Activated T-helper 1 cell treated with anti-CD3 and anti-CD28 coated beads, Interleukin-12 subunit alpha, Interleukin-12 subunit beta, Interleukin-2, Interleukin-4 antibody, amounts not matched to agents 30 ng/mL and 10 ng/mL and 1 ng/mL, durations not matched to agents 14 hours and 24 hours and 36 hours (primary cell): ENCODE data around the gene SHROOM3. TPM values are rescaled to one million over a fixed set of nuclear protein-coding genes. Genes with fewer than 3 reads are reported as not detected.

Experiments
- DNase-seq: peaks from one replicate; pipeline ENCODE4 v3.0.0; 2021; ENCODE audit warnings: low spot score
- H3K27ac Mint-ChIP-seq: one replicate; pipeline ENCODE4 v1.8.0; 2021; ENCODE audit warnings: mild to moderate bottlenecking, mixed read lengths
- H3K27me3 Mint-ChIP-seq: one replicate; pipeline ENCODE4 v1.8.0; 2022; ENCODE audit warnings: mild to moderate bottlenecking, moderate library complexity, mixed read lengths; ENCODE audit not compliant: insufficient read depth
- H3K36me3 Mint-ChIP-seq: one replicate; pipeline ENCODE4 v1.8.0; 2021; ENCODE audit warnings: low read depth, mixed read lengths
- H3K4me1 Mint-ChIP-seq: one replicate; pipeline ENCODE4 v1.8.0; 2021; ENCODE audit warnings: low read depth, mixed read lengths
- H3K4me3 Mint-ChIP-seq: one replicate; pipeline ENCODE4 v1.8.0; 2021; ENCODE audit warnings: mild to moderate bottlenecking, moderate library complexity, mixed read lengths
- H3K9me3 Mint-ChIP-seq: one replicate; pipeline ENCODE4 v1.8.0; 2021; ENCODE audit warnings: mixed read lengths
- intact Hi-C: fragments of 100-400 bp; cut with micrococcal nuclease; formaldehyde crosslinking; loops from one replicate; pipeline ENCODE4 v1.15.1; 2024
- total RNA-seq: library from RNA; stranded (reverse); gene quantifications from 2 replicates; pipeline ENCODE4 v1.2.3, GENCODE V29; 2022

SHROOM3 gene
- total RNA-seq, 1 donor from 2014 or later, result 0.05 TPM

- Mint-ChIP-seq H3K4me3 (no peak overlapping the region), H3K4me1 (no peaks in the 10 kb centered on the region), H3K27ac (no peak overlapping the region), H3K36me3 (no peaks in the 10 kb centered on the region), H3K27me3 (peaks cover 5% of the 10 kb centered on the region), H3K9me3 (no peaks in the 10 kb centered on the region)
- no peak for DNase-seq
- intact Hi-C loops, result no loop called here
Measured at GRCh38 chr4:76651616-76652015, 216.6 kb downstream of the SHROOM3 start.

- Mint-ChIP-seq H3K4me3 (no peak overlapping the region), H3K9me3 (no peaks in the 10 kb centered on the region), H3K36me3 (no peaks in the 10 kb centered on the region), H3K27me3 (peaks cover 5% of the 10 kb centered on the region), H3K27ac (no peak overlapping the region), H3K4me1 (no peaks in the 10 kb centered on the region)
- DNase-seq, result no peak
- intact Hi-C loops, result no loop called here
Measured at GRCh38 chr4:76652389-76652788, 217.4 kb downstream of the SHROOM3 start.

GRCh38 chr4:76654084-76654483 lies 219.1 kb downstream of the SHROOM3 start:
- intact Hi-C loops, result no loop called here
- no peaks in the 10 kb centered on the region for H3K4me1 Mint-ChIP-seq

GRCh38 chr4:76654791-76655190 lies 219.8 kb downstream of the SHROOM3 start:
- H3K4me3 Mint-ChIP-seq, result no peak overlapping the region
- intact Hi-C loops, result no loop called here
- no peaks in the 10 kb centered on the region for H3K36me3 Mint-ChIP-seq
- no peaks in the 10 kb centered on the region for H3K27me3 Mint-ChIP-seq
- H3K27ac Mint-ChIP-seq, result no peak overlapping the region
- DNase-seq, result no peak
- no peaks in the 10 kb centered on the region for H3K9me3 Mint-ChIP-seq
- H3K4me1 Mint-ChIP-seq, result no peaks in the 10 kb centered on the region

More at GRCh38 chr4:76654084-76654483, 219.1 kb downstream of the SHROOM3 start:
- Mint-ChIP-seq H3K36me3 (no peaks in the 10 kb centered on the region), H3K27me3 (no peaks in the 10 kb centered on the region), H3K9me3 (no peaks in the 10 kb centered on the region), H3K4me3 (no peak overlapping the region), H3K27ac (no peak overlapping the region)
- DNase-seq, result no peak

GRCh38 chr4:76655566-76656479 lies 220.8 kb downstream of the SHROOM3 start:
- Mint-ChIP-seq H3K27ac (no peak overlapping the region), H3K9me3 (no peaks in the 10 kb centered on the region), H3K27me3 (peaks cover 3% of the 10 kb centered on the region), H3K4me1 (no peaks in the 10 kb centered on the region), H3K36me3 (no peaks in the 10 kb centered on the region), H3K4me3 (no peak overlapping the region)
- intact Hi-C loops, result no loop called here
- no peak for DNase-seq

- intact Hi-C loops, result no loop called here
- Mint-ChIP-seq H3K4me1 (no peaks in the 10 kb centered on the region), H3K27me3 (peaks cover 3% of the 10 kb centered on the region), H3K27ac (no peak overlapping the region), H3K36me3 (no peaks in the 10 kb centered on the region), H3K9me3 (no peaks in the 10 kb centered on the region), H3K4me3 (no peak overlapping the region)
- no peak for DNase-seq
Measured at GRCh38 chr4:76657443-76657842, 222.4 kb downstream of the SHROOM3 start.

- H3K27ac Mint-ChIP-seq, result peak overlapping the region; percentile 43
- no peak for DNase-seq
- intact Hi-C loops, result no loop called here
- H3K36me3 Mint-ChIP-seq, result no peaks in the 10 kb centered on the region
- no peaks in the 10 kb centered on the region for H3K9me3 Mint-ChIP-seq
- no peak overlapping the region for H3K4me3 Mint-ChIP-seq
- H3K4me1 Mint-ChIP-seq, result no peaks in the 10 kb centered on the region
- peaks cover 3% of the 10 kb centered on the region for H3K27me3 Mint-ChIP-seq
Measured at GRCh38 chr4:76658231-76659102, 223.4 kb downstream of the SHROOM3 start.

GRCh38 chr4:76659103-76659490 lies 224.1 kb downstream of the SHROOM3 start:
- no peak overlapping the region for H3K4me3 Mint-ChIP-seq
- no peaks in the 10 kb centered on the region for H3K36me3 Mint-ChIP-seq

GRCh38 chr4:76663824-76664223 lies 228.8 kb downstream of the SHROOM3 start:
- H3K4me1 Mint-ChIP-seq, result peaks cover 7% of the 10 kb centered on the region
- H3K9me3 Mint-ChIP-seq, result no peaks in the 10 kb centered on the region
- peaks cover 3% of the 10 kb centered on the region for H3K27me3 Mint-ChIP-seq
- no peaks in the 10 kb centered on the region for H3K36me3 Mint-ChIP-seq
- H3K4me3 Mint-ChIP-seq, result no peak overlapping the region
- no peak for DNase-seq
- H3K27ac Mint-ChIP-seq, result no peak overlapping the region
- intact Hi-C loops, result no loop called here

More at GRCh38 chr4:76659103-76659490, 224.1 kb downstream of the SHROOM3 start:
- Mint-ChIP-seq H3K9me3 (no peaks in the 10 kb centered on the region), H3K27me3 (peaks cover 3% of the 10 kb centered on the region), H3K4me1 (no peaks in the 10 kb centered on the region), H3K27ac (no peak overlapping the region)
- intact Hi-C loops, result no loop called here
- DNase-seq, result no peak

- intact Hi-C loops, result no loop called here
- no peak overlapping the region for H3K4me3 Mint-ChIP-seq
- no peaks in the 10 kb centered on the region for H3K36me3 Mint-ChIP-seq
- H3K9me3 Mint-ChIP-seq, result no peaks in the 10 kb centered on the region
- peaks cover under 1% of the 10 kb centered on the region for H3K27me3 Mint-ChIP-seq
- H3K27ac Mint-ChIP-seq, result no peak overlapping the region
- no peak for DNase-seq
- peaks cover 7% of the 10 kb centered on the region for H3K4me1 Mint-ChIP-seq
Measured at GRCh38 chr4:76665153-76665552, 230.1 kb downstream of the SHROOM3 start.

- Mint-ChIP-seq H3K36me3 (no peaks in the 10 kb centered on the region), H3K27me3 (peaks cover 3% of the 10 kb centered on the region), H3K9me3 (no peaks in the 10 kb centered on the region), H3K4me3 (no peak overlapping the region), H3K27ac (no peak overlapping the region), H3K4me1 (peaks cover 7% of the 10 kb centered on the region)
- intact Hi-C loops, result no loop called here
- no peak for DNase-seq
Measured at GRCh38 chr4:76665721-76666120, 230.7 kb downstream of the SHROOM3 start.

GRCh38 chr4:76666944-76667532 lies 232.0 kb downstream of the SHROOM3 start:
- no peaks in the 10 kb centered on the region for H3K9me3 Mint-ChIP-seq
- no peak for DNase-seq
- intact Hi-C loops, result no loop called here
- H3K4me1 Mint-ChIP-seq, result peaks cover 7% of the 10 kb centered on the region
- H3K4me3 Mint-ChIP-seq, result no peak overlapping the region
- H3K27me3 Mint-ChIP-seq, result peaks cover 4% of the 10 kb centered on the region
- no peaks in the 10 kb centered on the region for H3K36me3 Mint-ChIP-seq
- peak overlapping the region; percentile 35 for H3K27ac Mint-ChIP-seq

GRCh38 chr4:76670631-76671030 lies 235.6 kb downstream of the SHROOM3 start:
- Mint-ChIP-seq H3K9me3 (no peaks in the 10 kb centered on the region), H3K36me3 (no peaks in the 10 kb centered on the region), H3K4me3 (no peak overlapping the region), H3K4me1 (peaks cover 7% of the 10 kb centered on the region), H3K27ac (no peak overlapping the region), H3K27me3 (peaks cover 7% of the 10 kb centered on the region)
- intact Hi-C loops, result no loop called here
- DNase-seq, result no peak
